ENCODE results near the gene ACTG2.

Gene ACTG2

DNA sequence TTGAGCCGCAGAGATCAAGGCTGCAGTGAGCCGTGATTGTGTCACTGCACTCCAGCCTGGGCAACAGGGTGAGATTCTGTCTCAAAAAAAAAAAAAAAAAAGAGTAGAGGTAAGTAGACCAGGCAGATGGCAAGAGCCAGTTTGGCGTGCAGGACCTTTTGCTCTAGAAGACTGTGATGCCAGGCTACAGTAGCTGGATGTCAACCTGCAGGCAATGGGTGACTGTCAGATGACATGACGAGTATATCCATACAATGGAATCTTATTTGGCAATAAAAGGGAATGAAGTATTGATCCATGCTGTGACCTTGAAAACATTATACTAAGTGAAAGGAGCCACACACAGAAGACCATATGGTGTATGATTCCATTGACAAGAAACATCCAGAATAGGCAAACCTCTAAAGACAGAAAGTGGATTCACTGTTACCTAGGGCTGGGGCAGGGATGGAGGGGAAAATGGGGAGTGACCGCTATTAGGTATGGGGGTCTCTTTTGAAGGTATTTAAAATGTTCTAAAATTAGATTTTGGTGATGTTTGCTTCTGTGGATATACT lies 22.7 kb downstream of the ACTG2 start:
- DNase-seq = no peak

GRCh38 chr2:73916666-73917065 lies 23.9 kb downstream of the ACTG2 start:
- no peak for DNase-seq

DNA sequence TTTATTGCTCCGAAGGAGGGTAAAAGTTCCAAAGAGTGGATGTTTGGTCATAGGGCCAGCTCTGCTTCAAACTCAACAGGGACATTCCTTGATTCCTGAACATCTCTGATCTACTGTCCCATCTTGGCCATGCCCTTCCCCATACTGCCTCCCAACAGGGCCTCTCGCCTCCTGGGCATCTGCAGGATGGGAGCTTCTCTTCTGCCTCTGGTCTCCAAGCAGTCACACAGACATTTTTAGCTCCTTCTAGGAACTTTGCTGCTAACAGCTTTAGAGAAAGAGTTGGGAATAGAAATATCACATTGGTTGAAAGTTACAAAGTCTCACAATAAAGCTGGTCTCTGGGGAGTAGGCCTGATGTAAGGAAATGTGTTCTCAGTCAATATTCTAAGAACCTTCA lies 24.5 kb downstream of the ACTG2 start:
- no peak for DNase-seq

DNA sequence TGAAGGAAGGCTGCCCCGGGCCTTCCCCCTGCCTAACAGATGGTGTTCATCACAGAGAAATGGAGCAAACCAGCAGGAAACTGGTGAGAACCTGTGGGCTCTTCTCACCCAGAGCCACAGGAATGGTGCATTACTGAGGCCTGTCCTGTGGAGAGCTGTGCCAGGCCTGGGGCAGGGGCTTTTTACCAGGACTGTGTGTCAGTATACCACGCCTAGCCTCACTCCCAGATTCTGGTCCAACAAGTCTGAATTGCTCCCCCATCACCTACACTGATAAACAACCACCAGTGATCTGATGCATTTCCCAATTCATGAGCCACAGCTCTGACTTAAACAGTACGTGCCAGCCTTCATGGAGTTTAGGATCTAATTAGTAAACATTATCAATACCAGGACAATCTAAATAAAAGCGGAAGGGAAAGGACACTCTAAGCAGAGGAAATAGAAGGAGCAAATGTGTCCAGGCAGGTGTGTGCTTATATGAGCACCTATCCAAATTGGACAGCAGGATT lies 24.9 kb downstream of the ACTG2 start:
- DNase-seq = no peak

DNA sequence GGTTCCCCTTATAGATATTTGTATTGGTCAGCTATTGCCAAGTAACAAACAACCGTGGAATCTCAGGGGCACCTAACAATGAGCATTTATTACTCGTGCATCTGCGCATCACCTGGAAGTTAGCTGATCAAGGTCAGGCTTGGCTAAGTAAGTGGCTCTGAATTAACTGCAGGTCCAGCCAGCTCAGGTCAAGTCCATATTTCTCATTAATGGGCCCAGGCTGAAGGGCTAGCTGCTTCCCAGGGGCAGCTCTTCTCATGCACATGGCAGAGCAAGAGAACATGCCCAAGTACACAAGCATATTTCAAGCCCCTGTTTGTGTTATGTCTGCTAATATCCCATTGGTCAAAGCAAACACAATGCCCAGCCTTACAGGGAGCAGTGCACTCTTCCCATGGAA lies 26.0 kb downstream of the ACTG2 start:
- DNase-seq = no peak

- DNase-seq = no peak
Observed at GRCh38 chr2:73919596-73920228, 26.9 kb downstream of the ACTG2 start.

- DNase-seq = peak; percentile 8 to 52
Observed at GRCh38 chr2:73920577-73921545, 28.1 kb downstream of the ACTG2 start.

- no peak for DNase-seq
Observed at GRCh38 chr2:73921581-73921980, 28.8 kb downstream of the ACTG2 start.

DNA sequence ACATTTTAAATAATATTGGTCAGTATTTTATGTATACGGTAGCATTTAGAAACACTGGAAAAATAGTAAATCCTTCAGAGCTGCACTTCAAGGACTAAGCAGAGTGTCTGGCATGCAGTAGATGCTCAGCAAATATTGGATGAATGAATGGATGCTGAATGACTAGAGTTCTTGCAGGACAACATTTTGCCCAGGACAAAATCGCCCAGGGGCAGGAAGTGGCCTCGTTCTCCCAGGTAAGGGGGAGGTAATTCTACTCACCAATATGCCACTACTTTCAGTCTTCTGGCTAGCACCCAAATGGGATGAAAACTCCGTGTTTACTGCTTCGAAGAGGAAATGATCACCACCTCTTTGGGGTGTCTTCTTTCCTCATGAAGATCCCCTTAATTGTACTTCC lies 29.9 kb downstream of the ACTG2 start:
- no peak for DNase-seq

DNA sequence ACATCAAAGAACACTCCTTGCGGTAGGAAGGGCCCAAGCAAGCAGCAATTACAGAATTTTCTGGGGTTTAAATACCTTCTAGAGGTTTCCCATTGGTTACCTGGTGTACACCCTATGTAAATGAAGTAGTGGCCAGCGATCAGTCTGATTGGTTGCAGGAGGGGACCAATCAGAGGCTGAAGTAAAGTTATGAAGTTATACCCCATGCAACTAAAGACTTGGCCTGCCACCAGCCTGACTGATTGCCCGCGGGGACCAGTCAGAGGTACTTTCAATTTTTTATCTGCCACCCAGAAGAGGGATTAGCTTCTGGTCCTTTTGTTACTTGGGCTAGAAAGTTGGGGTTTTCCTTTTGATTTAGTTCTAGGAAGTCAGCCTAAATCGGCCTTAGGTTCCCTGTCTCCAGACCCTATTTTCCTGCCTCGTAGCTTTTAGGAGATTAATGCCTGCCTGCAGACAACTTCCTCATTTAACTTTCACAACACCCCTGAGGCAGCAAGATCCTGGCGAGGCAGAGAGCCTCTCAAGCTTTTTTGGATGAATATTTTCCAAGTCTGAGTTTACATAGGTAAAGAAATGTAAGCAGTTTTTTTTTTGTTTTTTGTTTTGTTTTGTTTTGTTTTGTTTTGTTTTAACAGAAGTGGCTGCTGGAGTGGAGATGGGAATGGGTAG lies 32.4 kb downstream of the ACTG2 start:
- DNase-seq = no peak

- DNase-seq = peak; percentile 41 to 56
Observed at GRCh38 chr2:73925853-73926492, 33.2 kb downstream of the ACTG2 start.

GRCh38 chr2:73926493-73927327 lies 33.9 kb downstream of the ACTG2 start, which contains the start of gene DGUOK:
Gene DGUOK, plus strand, starts transcription at chr2:73926880. Its CDS starts 31 bp downstream, at chr2:73926911.
- peak; percentile 98 to 99 for DNase-seq

- DNase-seq = no peak
Observed at GRCh38 chr2:73927344-73927743, 34.5 kb downstream of the ACTG2 start.

DNA sequence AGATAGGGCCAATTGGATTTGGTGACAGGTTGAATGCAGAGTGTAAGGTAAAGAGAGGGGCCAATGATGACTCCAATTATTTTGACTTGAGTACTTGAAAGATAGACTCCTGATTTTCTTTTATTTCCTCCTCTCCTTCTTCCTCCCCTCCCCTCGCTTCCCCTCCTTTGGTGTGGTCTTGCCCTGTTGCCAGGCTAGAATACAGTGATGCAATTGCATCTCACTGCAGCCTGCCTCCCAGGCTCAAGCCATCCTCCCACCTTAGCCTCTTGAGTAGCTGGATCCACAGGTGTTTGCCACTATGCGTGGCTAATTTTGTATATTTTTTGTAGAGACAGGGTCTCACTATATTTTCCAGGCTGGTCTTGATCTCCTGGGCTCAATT lies 36.1 kb downstream of the ACTG2 start:
- DNase-seq = no peak

- DNase-seq = no peak
Observed at GRCh38 chr2:73930386-73930785, 37.6 kb downstream of the ACTG2 start.

DNA sequence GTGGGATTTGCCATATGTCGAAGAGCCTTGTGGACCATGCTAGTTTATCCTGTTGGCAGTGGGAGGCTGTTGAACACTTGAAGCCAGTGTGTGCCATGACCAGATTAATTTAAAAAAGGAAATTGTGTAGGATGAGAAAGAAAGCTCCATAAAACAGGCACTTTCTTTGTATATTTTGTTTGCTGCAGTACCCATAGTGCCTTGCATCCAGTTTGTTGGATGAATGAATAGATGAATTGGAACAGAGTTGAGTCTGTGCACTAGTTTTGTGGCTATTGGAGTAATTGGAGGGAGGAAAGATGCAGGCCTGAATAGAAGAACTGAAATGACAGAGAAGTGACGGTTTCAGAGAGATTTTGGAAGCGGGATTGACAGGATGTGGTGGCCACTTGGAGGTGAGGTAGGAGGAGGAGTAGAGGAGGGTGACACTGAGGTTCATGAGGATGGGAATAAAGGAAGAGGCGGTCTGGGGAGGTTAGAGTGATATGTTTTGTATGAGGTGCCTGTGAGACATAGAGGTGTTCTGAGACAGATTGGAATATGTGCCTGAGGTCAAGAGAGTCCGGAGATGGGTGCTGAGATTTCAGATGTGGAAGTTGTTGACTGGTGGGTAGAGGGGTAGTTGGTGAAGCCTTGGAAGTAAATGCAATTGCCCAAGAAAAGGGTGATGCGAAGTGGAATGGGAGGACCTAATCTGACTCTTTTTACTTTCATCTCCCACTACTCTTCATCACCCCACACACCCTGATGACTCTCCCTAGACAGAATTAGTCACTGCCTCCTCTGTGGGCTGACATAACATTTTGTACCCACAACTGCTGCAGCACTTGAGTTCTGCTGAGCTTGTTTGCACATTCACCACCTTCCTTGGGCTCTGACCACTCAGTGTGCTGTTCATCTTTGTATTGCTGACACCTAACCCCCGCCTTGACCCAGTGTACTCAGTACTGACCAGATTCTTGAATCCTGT lies 39.0 kb downstream of the ACTG2 start:
- DNase-seq = no peak

- no peak for DNase-seq
Observed at GRCh38 chr2:73933194-73933593, 40.4 kb downstream of the ACTG2 start.

- DNase-seq = no peak
Observed at GRCh38 chr2:73935641-73936040, 42.8 kb downstream of the ACTG2 start.

GRCh38 chr2:73937103-73937885 lies 44.5 kb downstream of the ACTG2 start:
- DNase-seq = no peak

All from NCI-H526 (cell line).